ENCODE results near the gene ILRUN. TPM values are rescaled to one million over a fixed set of nuclear protein-coding genes. Genes with fewer than 3 reads are reported as not detected.

ILRUN gene
- total and polyA plus RNA-seq, 2 experiments from 2014 or later = 17.6 to 80.1 TPM

DNA sequence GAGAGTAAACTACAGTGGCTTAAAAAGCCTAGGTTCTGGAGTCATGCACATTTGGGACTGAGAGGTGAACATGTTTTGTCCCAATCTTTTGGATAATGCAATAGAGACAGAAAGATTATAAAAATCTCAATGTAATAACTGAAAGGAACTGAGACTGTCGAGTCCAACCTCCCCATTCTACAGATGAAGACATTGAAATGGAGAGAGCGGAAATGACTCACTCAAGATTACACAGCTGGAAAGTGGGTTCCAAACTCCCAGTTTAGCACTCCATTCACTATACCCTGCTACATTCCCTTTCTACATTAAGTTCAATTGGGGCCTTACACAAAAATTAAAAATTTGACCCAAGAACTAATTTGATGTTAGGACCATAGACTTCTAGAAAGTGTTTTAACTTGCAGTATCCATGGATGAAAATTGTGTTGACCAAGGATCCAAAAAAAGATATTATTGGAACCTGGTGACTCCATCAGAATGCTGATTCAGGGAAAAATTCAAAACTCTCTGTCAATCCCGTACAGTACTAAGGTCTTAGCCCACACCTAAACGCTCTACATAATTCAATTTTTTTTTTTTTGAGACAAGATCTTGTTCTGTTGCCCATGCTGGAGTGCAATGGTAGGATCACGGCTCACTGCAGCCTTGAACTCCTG is 1.5 kb upstream of the ILRUN start:
- peak overlapping the region; percentile 92; the same call in 1 of the 3 replicates for H3K4me3 Mint-ChIP-seq
- Histone ChIP-seq H3K4me3 (no peak overlapping the region), H4K20me1 (replicated peaks; ENCODE audit: insufficient read depth) (peaks cover 32% of the 10 kb centered on the region), H3K36me3 (ENCODE audit: insufficient read depth) (no peaks in the 10 kb centered on the region), H3K9me2 (ENCODE audit: insufficient read depth) (no peaks in the 10 kb centered on the region), H3K27me3 (ENCODE audit: insufficient read depth) (no peaks in the 10 kb centered on the region), H3K4me2 (no peak overlapping the region), H3K79me2 (replicated peaks; ENCODE audit: insufficient read depth) (peaks cover 35% of the 10 kb centered on the region), H2AFZ (no peak overlapping the region), H3K27ac (ENCODE audit: low read depth) (no peak overlapping the region), H3K4me1 (ENCODE audit: insufficient read depth) (peaks cover 12% of the 10 kb centered on the region), H3F3A (replicated peaks; ENCODE audit: low read depth) (0 out of 2 replicates have a peak, but pooled peaks cover 3% of the 10 kb centered on the region)
- DNase-seq (ENCODE audit: low spot score) (no peak), ATAC-seq (no peak)
- TF ChIP-seq, protein P1, sequence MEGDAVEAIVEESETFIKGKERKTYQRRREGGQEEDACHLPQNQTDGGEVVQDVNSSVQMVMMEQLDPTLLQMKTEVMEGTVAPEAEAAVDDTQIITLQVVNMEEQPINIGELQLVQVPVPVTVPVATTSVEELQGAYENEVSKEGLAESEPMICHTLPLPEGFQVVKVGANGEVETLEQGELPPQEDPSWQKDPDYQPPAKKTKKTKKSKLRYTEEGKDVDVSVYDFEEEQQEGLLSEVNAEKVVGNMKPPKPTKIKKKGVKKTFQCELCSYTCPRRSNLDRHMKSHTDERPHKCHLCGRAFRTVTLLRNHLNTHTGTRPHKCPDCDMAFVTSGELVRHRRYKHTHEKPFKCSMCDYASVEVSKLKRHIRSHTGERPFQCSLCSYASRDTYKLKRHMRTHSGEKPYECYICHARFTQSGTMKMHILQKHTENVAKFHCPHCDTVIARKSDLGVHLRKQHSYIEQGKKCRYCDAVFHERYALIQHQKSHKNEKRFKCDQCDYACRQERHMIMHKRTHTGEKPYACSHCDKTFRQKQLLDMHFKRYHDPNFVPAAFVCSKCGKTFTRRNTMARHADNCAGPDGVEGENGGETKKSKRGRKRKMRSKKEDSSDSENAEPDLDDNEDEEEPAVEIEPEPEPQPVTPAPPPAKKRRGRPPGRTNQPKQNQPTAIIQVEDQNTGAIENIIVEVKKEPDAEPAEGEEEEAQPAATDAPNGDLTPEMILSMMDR (conservative IDR thresholded peaks at IDR 0.05; ENCODE audit: low read depth in 2 of 2) = no peak
- no peak for TF ChIP-seq POLR2AphosphoS5 (IDR thresholded peaks at IDR 0.05; ENCODE audit: low read depth)
- no peak for TF ChIP-seq EZH2phosphoT487 (IDR thresholded peaks at IDR 0.05; ENCODE audit: unreplicated experiment)
- TF ChIP-seq REST (IDR thresholded peaks at IDR 0.05; ENCODE audit: unreplicated experiment) = no peak
- no peak for TF ChIP-seq NANOG (IDR thresholded peaks at IDR 0.05; ENCODE audit: borderline replicate concordance)
- TF ChIP-seq STAT1 (IDR thresholded peaks at IDR 0.05; ENCODE audit: unreplicated experiment) = no peak
- TF ChIP-seq, protein P2, sequence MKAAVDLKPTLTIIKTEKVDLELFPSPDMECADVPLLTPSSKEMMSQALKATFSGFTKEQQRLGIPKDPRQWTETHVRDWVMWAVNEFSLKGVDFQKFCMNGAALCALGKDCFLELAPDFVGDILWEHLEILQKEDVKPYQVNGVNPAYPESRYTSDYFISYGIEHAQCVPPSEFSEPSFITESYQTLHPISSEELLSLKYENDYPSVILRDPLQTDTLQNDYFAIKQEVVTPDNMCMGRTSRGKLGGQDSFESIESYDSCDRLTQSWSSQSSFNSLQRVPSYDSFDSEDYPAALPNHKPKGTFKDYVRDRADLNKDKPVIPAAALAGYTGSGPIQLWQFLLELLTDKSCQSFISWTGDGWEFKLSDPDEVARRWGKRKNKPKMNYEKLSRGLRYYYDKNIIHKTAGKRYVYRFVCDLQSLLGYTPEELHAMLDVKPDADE (IDR thresholded peaks at IDR 0.05) = no peak
- TF ChIP-seq EZH2 (IDR thresholded peaks at IDR 0.05; ENCODE audit: low read depth, unreplicated experiment) = no peak
- TF ChIP-seq ZNF462 (CRISPR knock-in tag; IDR thresholded peaks at IDR 0.05) = no peak
- TF ChIP-seq JUNB (IDR thresholded peaks at IDR 0.05; ENCODE audit: unreplicated experiment) = no peak
- no peak for TF ChIP-seq ZNF331 (CRISPR knock-in tag; IDR thresholded peaks at IDR 0.05; ENCODE audit: low read depth)
- no peak for TF ChIP-seq CREB1 (CRISPR knock-in tag; IDR thresholded peaks at IDR 0.05; ENCODE audit: low read depth)
- no peak for TF ChIP-seq ZNF114 (CRISPR knock-in tag; IDR thresholded peaks at IDR 0.05)
- H3K36me3 Mint-ChIP-seq (ENCODE audit: low read depth) = no peaks in the 10 kb centered on the region
- H3K27ac Mint-ChIP-seq = no peak overlapping the region
- no peaks in the 10 kb centered on the region for H3K9me3 Mint-ChIP-seq
- H3K4me1 Mint-ChIP-seq = peaks cover 15% of the 10 kb centered on the region
- peaks cover 3% of the 10 kb centered on the region for H3K27me3 Mint-ChIP-seq (ENCODE audit: insufficient read depth, low read depth, poor library complexity)

Data from GM23338 (cell line).